Stimulated activated CD4-positive, alpha-beta T cell treated with anti-CD3 and anti-CD28 coated beads, Interleukin-12 subunit alpha, Interleukin-12 subunit beta, amount 100 ng/mL, for 24 hours (primary cell): ENCODE data around the gene NEURL2.
"Not testable (repeated sequence)": the region's sequence is repeated elsewhere in the genome, so short reads cannot be mapped to it uniquely, and the experiment has no call there.

Experiments
- DNase-seq, 2 experiments: peaks; one replicate each; pipeline ENCODE4 v3.0.0-alpha.2; 2020; ENCODE audit warnings: low read depth in 2 of 2

NEURL2 gene

DNA sequence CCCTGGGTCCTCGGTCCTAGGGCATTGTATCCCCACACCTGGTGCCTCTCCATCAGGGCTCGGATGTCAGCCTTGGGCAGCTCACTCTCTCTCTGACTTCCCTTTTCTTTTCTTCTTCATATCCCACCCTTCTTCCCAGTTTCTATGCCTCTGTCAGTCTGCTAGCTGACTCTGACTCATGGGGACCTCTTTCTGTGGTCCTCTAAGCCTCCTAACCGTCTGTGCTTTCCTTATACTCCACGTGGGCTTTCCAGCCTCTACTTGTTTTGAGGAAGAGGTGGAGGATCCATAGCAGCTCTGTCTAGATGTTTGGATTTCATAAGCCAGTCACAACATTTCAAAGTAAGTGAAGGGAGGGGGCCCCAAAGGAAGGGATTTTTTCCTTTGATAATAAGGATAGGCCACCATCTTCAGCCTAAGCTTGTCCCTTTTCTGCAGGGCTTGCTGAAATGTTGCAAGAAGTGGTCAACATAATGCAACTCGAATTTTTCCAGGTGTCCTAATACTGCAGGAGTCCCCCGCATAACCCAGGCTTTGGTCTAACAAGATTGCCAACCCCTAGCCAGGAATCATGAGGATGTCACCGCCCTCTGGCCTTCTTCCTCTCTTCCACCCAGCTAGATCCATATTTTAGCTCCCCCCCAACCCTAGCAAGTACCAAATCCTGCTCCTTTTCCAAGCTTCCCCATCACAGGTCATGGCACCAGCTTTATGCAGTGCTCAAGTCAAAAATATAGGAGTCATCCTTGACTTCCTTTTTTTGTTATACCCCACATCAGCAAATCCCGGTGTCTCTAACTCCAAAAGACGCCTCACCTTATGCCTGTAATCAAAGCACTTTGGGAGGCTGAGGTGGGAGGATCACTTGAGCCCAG lies 29.7 kb upstream of the NEURL2 start:
- no peak for DNase-seq

DNA sequence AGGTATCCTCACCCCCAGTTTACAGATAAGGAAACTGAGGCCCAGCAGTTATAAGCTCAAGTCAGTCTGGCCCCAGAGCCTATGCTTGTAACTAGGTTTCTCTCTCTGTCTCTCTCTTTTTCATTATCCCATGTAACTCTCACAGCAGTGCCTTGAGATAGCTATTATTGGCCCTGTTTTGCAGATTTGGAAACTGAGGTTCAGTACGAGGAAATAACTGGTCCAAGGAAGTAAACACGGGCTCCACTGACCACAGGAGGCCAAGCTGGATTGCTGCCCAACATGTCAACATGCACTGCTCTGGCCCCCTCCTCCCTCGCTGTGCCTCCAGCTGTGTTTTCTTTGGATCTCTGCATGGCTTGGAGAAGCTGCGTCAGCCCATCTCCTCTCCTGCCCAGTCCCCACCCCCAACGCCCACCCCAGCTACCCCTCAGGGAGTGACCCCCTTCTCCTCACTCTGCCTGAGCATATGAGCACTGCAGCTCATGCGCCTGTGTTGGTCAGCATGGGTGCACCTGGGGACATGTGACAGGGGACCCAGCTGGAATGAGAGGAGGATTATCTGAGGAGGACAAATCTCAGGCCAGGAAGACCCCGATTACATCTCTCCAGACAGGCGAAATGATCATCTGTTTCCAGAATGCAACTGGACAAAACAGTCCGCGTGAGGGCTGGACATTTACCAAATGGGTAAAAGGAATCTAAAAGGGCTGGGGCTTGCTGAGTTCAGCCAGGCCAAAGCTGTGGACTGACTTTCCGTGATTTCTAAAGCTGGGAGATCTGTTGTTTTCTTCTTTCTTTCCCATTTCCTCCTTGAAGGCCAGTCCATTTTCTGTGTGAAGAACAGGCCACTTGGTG lies 28.8 kb upstream of the NEURL2 start:
- DNase-seq = no peak

DNA sequence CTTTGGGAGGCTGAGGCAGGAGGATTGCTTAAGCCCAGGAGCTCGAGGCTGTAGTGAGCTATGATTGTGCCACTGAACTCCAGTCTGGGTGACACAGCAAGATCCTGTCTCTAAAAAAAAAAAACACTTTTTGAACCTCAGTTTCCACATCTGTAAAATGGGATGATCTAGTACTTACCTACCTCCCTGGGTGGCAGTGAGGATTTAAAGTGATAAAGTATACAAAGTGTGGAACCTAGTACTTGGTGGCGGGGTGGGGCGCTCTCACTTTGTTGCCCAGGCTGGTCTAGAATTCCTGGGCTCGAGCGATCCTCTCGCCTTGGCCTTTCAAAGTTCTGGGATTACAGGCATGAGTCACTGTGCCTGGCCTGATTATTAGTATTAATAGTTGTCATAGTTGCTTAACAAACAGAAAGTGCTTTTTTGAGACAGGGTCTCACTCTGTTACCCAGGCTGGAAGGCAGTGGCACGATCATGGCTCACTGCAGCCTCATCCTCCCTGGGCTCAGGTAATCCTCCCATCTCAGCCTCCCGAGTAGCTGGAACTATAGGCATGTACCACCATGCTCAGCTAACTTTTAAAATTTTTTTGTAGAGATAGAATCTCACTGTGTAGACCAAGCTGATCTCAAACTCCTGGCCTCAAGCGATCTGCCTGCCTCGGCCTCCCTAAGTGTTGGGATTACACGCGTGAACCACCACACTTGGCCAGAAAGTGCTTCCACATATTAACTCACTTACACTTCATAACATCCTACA lies 27.9 kb upstream of the NEURL2 start:
- no peak for DNase-seq

DNA sequence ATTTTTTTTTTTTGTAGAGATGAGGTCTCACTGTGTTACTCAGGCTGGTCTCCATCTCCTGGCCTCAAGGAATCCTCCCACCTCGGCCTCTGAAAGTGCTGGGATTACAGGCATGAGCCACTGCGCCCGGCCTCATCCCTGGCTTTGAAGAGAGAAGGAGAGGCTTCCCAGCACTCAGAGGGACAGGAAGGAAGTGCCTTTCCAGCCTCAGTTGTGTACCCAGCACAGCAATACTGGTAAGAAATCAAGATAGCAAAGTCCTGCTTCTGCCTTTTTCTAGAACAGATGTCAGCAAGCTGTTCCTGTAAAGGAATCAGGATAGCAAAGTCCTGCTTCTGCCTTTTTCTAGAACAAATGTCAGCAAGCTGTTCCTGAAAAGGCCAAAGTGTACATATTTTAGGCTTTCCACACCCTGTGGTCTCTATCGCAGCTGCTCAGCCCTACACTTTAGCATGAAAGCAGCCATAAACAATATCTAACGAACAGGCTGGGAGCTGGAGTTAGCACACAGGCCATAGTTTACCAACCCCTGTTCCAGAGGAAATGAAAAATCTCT lies 27.3 kb upstream of the NEURL2 start:
- no peak for DNase-seq

DNA sequence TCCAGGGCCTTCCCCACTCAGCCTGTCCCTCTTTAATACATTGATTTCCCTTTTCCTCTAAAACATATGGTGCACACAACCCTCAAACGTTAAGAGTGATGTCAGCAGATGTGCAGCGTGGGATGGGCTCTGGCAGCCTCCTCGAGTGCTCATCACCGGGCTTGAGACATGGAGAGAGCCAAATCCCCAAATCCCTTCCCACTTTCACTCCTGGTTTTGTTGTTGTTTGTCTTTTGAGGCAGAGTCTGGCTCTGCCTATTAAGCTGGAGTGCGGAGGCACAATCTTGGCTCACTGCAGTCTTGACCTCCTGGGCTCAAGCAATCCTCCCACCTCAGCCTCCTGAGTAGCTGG lies 26.8 kb upstream of the NEURL2 start:
- DNase-seq = no peak

DNA sequence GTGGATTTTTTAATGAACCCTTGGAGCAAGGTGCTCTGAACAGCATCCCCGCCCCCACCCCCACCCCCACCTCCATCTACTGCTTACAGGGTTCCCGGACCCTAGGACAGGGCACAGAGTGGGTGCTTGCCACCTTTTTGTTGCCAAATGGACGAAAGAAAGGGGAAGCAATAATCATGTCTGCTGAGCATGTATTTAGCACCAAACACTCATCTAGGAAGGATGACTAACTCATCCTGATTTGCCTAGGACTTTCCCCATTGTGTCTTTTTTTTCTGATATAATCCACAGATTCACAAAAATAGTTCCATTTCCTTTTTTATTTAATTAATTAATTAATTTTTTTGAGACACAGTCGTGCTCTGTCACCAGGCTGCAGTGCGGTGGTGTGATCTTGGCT lies 22.1 kb upstream of the NEURL2 start:
- no peak for DNase-seq

DNA sequence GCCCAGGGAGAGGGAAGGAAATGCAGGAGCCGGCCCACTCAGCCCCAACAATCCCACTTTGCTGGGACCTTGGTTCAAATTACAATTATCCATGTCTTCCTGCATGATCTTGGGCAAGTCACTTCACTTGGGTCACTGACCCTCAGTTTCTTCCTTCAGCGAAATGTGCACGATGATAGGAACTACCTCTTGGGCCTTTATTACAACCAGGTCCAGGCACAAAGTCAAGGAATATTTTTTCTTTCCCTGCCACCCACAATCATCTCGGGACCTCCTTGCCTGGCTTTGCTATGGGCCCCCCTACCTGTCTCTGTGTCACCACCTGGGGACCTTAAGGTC lies 21.3 kb upstream of the NEURL2 start:
- no peak for DNase-seq

DNA sequence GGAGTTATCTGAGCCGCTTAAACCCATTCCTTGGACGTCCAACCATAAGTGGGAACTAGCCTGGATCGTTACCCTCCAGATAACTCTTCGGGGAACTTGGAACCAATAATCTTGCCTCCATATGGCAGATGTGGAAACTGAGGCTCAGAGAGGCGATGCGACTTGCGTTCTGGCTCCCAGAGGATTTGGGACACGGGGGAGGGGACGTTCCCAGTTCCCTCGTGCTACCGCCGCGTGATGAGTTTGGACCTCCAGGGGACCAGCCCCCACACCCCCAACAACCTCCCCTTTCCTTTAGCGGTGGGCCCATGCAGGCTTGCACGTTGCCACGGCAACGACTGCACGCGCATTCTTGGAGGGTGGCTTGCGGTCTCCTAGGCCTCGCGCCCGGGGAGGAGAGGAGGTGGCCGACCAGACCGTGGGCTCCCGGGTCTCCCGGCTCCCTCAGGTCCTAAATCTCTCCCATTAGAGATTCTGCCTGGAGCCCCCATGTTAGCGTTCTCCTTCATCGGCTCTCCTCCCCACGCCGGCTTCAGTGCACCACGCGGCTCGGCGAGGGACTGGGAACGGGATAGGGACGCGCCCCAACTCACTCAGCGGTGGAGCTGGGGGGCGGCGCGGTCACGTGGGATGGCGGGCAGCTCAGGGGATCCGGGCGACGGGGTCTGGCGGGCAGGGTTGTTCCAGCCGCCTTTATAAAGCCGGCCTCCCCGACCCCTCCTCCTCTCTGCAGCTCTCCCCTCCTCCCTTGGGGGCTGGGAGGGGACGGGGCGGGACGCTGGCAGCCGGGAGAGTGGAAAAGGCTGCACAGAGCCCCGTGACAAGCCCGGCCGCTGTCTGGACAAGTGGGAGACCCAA lies 20.7 kb upstream of the NEURL2 start, which contains the start of gene PLTP:
TSS of gene PLTP (minus strand) at position 670 of the 858 bp plus-strand sequence. CDS start 703 bp downstream, outside the sequence.
- no peak for DNase-seq

DNA sequence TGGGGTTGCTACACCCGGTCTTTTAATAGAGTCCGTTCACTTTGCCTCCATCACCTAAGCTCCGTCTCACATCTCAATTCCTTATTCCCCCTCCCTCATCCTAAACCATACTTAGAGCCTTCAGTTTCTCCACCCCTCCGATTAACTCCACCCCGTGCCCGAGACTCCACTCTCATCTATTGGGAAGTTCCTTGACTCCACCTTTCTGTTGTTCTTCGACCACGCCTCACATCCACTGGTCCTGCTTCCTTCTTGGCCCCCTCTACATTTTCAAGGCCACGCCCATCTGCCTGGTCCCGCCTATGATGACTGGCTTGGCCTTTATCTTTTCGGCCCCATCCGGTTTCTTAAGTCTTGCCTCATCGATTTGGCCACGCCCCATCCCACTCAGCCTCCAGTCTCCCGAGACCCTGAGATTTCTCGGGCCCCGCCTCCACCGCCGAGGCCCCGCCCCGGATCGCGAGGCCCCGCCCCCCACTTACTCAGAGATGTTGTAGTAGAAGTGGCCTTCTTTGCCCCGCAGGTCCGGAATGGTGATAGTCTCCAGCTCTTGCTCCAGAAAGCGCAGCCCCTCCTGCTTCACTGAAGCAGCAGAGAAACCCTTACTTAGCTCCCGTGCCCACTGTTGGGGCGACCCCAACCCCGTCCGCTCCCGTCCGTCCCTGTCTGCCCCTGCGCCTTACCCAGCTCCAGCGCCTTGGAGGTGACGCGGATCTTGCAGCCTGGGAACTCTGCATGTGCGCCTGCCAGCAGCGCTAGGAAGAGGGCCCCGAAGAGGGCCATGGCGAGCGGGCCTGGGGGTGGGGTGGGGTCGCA lies 19.9 kb upstream of the NEURL2 start:
- DNase-seq = peak; percentile 85 to 96

DNA sequence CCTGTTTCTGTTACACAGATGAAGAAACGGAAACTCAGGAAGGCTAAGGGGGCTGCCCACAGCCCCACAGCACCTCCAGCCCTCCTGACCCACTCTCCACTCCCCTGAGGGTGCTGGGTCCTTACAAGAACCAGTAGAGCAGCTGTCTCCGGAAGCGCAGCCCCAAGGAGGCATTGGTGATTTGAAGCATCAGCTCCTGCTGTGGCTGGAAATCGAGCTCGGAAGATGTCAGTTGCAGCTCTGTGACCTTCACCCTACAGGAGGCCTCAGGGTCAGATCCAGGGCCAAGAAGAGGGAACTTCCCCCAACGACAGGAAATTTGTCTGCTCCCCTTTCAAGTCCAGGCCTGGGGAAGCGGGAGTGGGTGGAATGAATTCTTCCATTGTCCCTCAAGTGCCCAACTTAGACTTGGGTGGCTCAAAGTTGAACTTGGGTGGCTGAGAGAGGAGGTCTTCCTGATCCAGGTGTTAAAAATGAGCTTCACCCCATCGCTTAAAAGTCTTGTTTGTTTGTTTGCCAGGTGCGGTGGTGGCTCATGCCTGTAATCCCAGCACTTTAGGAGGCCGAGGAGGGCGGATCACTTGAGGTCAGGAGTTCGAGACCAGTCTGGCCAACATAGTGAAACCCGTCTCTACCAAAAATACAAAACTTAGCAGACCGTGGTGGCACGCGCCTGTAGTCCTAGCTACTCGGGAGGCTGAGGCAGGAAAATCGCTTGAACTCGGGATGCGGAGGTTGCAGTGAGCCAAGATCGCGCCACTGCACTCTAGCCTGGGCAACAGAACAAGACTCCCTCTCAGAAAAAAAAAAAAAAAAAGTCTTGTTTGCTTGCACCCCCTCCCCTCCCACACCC lies 19.0 kb upstream of the NEURL2 start:
- no peak for DNase-seq

DNA sequence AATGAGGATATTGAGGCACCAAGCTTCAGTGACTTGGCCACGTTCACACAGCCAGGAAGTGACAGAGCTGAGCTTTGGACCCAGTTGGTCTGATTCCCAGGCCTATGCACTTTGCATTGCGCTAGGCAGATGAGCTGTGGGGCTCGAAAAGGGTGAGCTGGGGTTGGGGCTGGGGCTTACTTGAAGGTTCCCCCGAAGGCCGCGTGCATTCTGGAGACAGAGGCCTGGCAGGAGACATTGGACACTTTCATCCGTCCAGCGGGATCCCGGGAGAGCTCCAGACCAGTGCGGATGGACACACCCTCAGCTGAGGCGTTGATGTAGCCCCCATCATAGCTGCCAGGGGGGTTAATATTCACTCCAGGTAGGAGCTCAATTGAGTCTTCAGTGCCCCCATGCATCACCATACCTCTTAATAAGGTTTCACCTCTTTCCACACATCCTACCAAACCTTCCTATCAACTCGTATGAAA lies 18.4 kb upstream of the NEURL2 start:
- DNase-seq = no peak

DNA sequence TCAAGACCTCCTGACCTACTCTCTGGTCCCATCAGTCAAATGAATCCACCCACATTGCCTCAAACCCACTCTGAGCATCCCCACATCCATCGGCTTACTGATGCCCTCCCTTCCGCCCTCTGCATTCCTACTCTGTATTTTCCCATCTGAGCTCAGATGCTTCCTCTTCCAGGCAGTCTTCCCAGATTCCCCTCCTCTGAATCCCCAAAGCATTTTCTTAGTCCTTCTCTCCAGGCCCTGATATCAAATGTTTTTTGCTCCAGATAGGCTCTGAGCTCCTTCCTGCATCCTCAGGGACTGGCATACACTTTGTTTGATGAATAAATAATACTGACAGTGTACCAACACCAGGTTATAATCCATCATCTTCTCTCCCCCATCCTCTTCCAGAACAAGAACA lies 17.1 kb upstream of the NEURL2 start:
- DNase-seq = no peak

DNA sequence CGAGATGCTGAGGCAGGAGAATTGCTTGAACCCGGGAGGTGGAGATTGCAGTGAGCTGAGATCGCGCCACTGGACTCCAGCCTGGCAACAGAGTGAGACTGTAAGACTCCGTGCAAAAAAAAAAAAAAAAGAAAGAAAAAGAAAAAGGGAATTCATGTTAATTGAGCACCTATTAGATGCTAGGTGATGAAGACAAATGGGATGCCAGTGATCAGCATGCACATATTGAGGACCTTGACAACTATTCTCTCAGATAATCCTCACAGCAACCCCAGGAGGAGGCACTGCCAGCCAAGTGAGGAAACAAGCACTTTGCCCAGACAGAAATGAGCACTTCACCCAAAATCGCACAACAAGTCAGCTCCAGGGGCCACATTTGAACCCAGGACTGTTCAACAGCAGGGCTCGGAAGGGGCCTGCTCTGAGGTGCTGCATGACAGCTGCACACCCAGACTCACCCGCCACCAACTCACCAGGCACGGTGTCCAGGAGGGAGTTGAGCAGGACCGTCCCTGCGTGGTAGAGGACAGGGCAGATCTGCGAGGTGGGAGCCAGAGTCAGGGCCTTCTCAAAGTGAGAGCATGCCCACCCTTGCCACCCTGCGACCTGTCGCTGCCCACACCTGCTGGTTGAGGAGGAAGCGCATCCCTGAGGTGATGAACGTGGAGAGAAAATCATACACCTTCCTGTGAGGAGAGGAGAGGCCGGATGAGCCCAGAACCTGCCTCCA lies 16.4 kb upstream of the NEURL2 start:
- DNase-seq = no peak

DNA sequence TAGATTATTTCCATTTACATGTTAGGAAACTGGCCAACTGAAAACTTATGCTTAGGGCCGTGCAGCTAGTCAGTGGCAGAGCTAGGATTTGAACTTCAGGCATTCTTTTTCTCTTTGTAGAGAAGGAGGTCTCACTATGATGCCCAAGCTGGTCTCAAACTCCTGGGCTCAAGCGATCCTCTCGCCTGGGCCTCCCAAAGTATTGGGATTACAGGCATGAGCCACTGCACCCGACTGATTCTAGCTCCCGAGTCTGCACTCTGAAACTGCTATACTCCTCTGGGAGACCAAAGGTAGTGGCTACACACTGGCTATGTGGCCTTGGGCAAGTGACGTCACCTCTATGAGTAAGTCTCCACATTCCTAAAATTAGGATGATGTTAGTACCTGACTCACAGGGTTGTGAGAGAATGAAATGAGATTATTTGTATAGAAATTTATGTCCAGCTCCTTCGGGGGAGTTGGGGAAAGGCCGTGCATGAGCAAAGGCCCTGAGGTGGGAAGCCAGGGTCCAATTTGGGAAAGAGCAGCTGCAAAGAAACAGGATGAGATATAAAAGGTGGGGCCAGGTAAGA lies 14.6 kb upstream of the NEURL2 start:
- DNase-seq = no peak

DNA sequence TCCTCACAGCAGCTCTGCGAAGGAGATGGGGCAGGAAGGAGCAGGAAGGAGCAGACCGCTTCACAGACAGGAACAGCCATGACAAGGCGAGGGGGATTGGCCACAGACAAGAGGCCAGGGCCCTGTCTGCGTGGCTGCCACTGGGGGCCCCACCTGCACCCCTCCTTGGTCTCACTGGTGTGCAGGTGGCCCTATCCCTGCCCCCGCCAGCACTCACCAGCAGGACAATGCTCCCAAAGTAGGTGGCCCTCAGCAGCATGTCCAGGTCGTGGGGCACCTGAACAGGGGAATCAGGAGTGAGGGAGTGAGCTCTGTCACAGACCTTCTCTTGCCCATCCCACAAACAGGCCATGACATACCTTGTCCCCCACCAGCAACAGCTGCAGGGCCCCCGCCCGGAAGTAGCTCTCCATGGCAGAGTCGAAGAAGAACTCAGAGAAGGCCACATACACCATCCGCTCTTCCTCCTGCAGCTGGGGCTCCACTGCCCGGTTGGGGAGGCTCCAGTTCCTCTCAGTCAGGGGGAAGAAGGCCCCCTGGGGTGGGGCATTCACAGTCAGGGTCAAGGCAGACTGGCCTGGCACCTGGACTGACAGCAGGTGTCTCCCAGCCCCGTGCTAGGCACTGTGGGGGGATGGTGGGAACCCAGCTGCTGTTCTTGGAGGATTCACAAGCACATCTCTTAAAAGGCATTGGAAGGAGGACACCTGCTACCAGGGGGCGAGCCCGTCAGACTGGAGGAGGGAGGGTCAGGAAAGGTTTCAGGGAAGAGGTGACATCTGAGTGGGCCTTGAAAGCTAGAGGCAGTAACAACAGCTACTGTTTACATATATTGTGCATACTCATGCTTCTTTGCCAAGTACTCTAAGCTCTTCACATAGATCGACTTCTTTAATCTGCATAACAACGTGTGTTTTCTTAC lies 13.8 kb upstream of the NEURL2 start:
- DNase-seq = no peak

DNA sequence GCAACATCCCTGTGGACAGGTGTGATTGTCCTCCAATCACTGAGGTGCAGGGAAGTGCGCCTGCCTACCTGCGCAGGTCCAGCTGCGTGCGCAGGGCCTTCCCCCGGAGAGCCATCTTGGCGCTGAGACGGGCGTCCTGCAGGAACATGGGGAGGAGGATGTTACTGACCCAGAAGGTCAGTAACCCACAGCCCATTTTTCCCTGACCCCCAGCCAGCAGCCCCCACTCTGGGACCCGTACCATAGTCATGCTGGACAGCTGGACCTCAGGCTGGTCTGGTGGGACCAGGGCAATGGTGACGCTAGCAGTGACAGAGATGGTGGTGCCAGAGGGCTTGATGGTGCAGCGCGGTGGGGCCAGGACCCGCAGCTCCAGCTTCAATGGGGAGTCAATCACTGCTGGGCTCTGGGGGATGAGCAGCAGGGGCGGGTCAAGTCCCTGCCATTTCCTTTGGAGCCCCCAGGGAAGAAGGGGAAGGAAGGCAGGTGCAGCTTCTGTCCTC lies 11.2 kb upstream of the NEURL2 start:
- DNase-seq = no peak

DNA sequence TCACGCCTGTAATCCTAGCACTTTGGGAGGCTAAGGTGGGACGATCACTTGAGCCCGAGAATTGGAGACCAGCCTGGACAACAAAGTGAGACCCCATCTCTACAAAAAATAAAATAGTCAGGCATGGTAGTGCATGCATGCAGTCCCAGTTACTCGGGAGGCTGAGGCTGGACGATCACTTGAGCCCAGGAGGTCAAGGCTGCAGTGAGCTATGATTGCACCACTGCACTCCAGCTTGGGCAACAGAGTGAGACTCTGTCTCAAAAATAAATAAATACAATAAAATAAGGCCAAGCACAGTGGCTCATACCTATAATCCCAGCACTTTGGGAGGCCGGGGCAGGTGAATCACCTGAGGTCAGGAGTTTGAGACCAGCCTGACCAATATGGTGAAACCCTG lies 10.3 kb upstream of the NEURL2 start:
- DNase-seq = not testable (repeated sequence)
